ENCODE data around the gene RND2.
"Not testable (repeated sequence)": the region's sequence is repeated elsewhere in the genome, so short reads cannot be mapped to it uniquely, and the experiment has no call there.

The RND2 gene

GRCh38 chr17:43024407-43025289 lies at the start of gene RND2:
Gene RND2 (plus strand): TSS chr17:43025231. CDS start chr17:43025348, 117 bp downstream.
- Histone ChIP-seq H3K36me3 (ENCODE audit: insufficient read depth, low read length) (0 out of 2 replicates have a peak, but pooled peaks cover 4% of the 10 kb centered on the region), H3K4me1 (ENCODE audit: insufficient read depth, low read length) (peaks cover 34% of the 10 kb centered on the region), H3K9ac (ENCODE audit: low read depth, low read length) (peak within 1 kb of the TSS; percentile 83; the same call in 1 of the 2 replicates), H3K9me3 (ENCODE audit: control insufficient read depth, insufficient read depth, low read length) (no peaks in the 10 kb centered on the region)

GRCh38 chr17:42975265-42975664 lies 49.8 kb upstream of the RND2 start:
- Histone ChIP-seq H3K9me3 (ENCODE audit: control insufficient read depth, insufficient read depth, low read length) (no peaks in the 10 kb centered on the region), H3K9ac (ENCODE audit: low read depth, low read length) (no peak overlapping the region), H3K4me1 (ENCODE audit: insufficient read depth, low read length) (peaks cover 7% of the 10 kb centered on the region), H3K36me3 (ENCODE audit: insufficient read depth, low read length) (no peaks in the 10 kb centered on the region; the same call in 1 of the 2 replicates)

- not testable (repeated sequence) for H3K9me3 ChIP-seq (ENCODE audit: control insufficient read depth, insufficient read depth, low read length); H3K36me3 ChIP-seq (ENCODE audit: insufficient read depth, low read length); H3K9ac ChIP-seq (ENCODE audit: low read depth, low read length); H3K4me1 ChIP-seq (ENCODE audit: insufficient read depth, low read length)
Measured at GRCh38 chr17:42975701-42976100, 49.3 kb upstream of the RND2 start.

- H3K4me1 ChIP-seq (ENCODE audit: insufficient read depth, low read length): peaks cover 7% of the 10 kb centered on the region
- H3K36me3 ChIP-seq (ENCODE audit: insufficient read depth, low read length): peaks cover 3% of the 10 kb centered on the region; the same call in 1 of the 2 replicates
- H3K9ac ChIP-seq (ENCODE audit: low read depth, low read length): peak within 1 kb of the TSS; percentile 87
- no peaks in the 10 kb centered on the region for H3K9me3 ChIP-seq (ENCODE audit: control insufficient read depth, insufficient read depth, low read length)
Measured at GRCh38 chr17:42979511-42980273, 45.3 kb upstream of the RND2 start, which contains the start of gene PTGES3L. Gene PTGES3L (minus strand): TSS chr17:42980080. CDS start chr17:42980053, 27 bp downstream.

- Histone ChIP-seq H3K9me3 (ENCODE audit: control insufficient read depth, insufficient read depth, low read length) (no peaks in the 10 kb centered on the region), H3K36me3 (ENCODE audit: insufficient read depth, low read length) (peaks cover 3% of the 10 kb centered on the region), H3K9ac (ENCODE audit: low read depth, low read length) (peak within 1 kb of the TSS; percentile 87), H3K4me1 (ENCODE audit: insufficient read depth, low read length) (peaks cover 7% of the 10 kb centered on the region)
Measured at GRCh38 chr17:42980274-42980765, 44.7 kb upstream of the RND2 start, which contains the start of gene RUNDC1. Gene RUNDC1 (plus strand): TSS chr17:42980565. CDS start chr17:42980577, 12 bp downstream.

GRCh38 chr17:42980766-42981397 lies 44.1 kb upstream of the RND2 start:
- peaks cover 7% of the 10 kb centered on the region for H3K4me1 ChIP-seq (ENCODE audit: insufficient read depth, low read length)
- H3K36me3 ChIP-seq (ENCODE audit: insufficient read depth, low read length): peaks cover 3% of the 10 kb centered on the region
- H3K9ac ChIP-seq (ENCODE audit: low read depth, low read length): peak overlapping the region; percentile 87
- no peaks in the 10 kb centered on the region for H3K9me3 ChIP-seq (ENCODE audit: control insufficient read depth, insufficient read depth, low read length)

- Histone ChIP-seq H3K4me1 (ENCODE audit: insufficient read depth, low read length) (peaks cover 7% of the 10 kb centered on the region), H3K9ac (ENCODE audit: low read depth, low read length) (no peak overlapping the region)
Measured at GRCh38 chr17:42982266-42982665, 42.8 kb upstream of the RND2 start.

GRCh38 chr17:42985225-42985624 lies 39.8 kb upstream of the RND2 start:
- H3K4me1 ChIP-seq (ENCODE audit: insufficient read depth, low read length): no peaks in the 10 kb centered on the region
- H3K9ac ChIP-seq (ENCODE audit: low read depth, low read length): no peak overlapping the region
- H3K36me3 ChIP-seq (ENCODE audit: insufficient read depth, low read length): peaks cover 25% of the 10 kb centered on the region
- no peaks in the 10 kb centered on the region for H3K9me3 ChIP-seq (ENCODE audit: control insufficient read depth, insufficient read depth, low read length)

More at GRCh38 chr17:42982266-42982665, 42.8 kb upstream of the RND2 start:
- Histone ChIP-seq H3K36me3 (ENCODE audit: insufficient read depth, low read length) (peaks cover 5% of the 10 kb centered on the region), H3K9me3 (ENCODE audit: control insufficient read depth, insufficient read depth, low read length) (no peaks in the 10 kb centered on the region)

- H3K9me3 ChIP-seq (ENCODE audit: control insufficient read depth, insufficient read depth, low read length): no peaks in the 10 kb centered on the region
- no peak overlapping the region for H3K9ac ChIP-seq (ENCODE audit: low read depth, low read length)
- H3K36me3 ChIP-seq (ENCODE audit: insufficient read depth, low read length): peaks cover 35% of the 10 kb centered on the region
- no peaks in the 10 kb centered on the region for H3K4me1 ChIP-seq (ENCODE audit: insufficient read depth, low read length)
Measured at GRCh38 chr17:42989141-42989540, 35.9 kb upstream of the RND2 start.

- no peaks in the 10 kb centered on the region for H3K9me3 ChIP-seq (ENCODE audit: control insufficient read depth, insufficient read depth, low read length)
- H3K36me3 ChIP-seq (ENCODE audit: insufficient read depth, low read length): peaks cover 35% of the 10 kb centered on the region
- H3K9ac ChIP-seq (ENCODE audit: low read depth, low read length): no peak overlapping the region
- no peaks in the 10 kb centered on the region for H3K4me1 ChIP-seq (ENCODE audit: insufficient read depth, low read length)
Measured at GRCh38 chr17:42989726-42990652, 35.0 kb upstream of the RND2 start.

GRCh38 chr17:42991471-42991870 lies 33.6 kb upstream of the RND2 start:
- Histone ChIP-seq H3K9ac (ENCODE audit: low read depth, low read length) (no peak overlapping the region), H3K4me1 (ENCODE audit: insufficient read depth, low read length) (no peaks in the 10 kb centered on the region), H3K36me3 (ENCODE audit: insufficient read depth, low read length) (peaks cover 32% of the 10 kb centered on the region), H3K9me3 (ENCODE audit: control insufficient read depth, insufficient read depth, low read length) (no peaks in the 10 kb centered on the region)

- Histone ChIP-seq H3K4me1 (ENCODE audit: insufficient read depth, low read length) (0 out of 2 replicates have a peak, but pooled peaks cover 5% of the 10 kb centered on the region), H3K36me3 (ENCODE audit: insufficient read depth, low read length) (peaks cover 30% of the 10 kb centered on the region), H3K9me3 (ENCODE audit: control insufficient read depth, insufficient read depth, low read length) (no peaks in the 10 kb centered on the region), H3K9ac (ENCODE audit: low read depth, low read length) (no peak overlapping the region)
Measured at GRCh38 chr17:42992872-42993271, 32.2 kb upstream of the RND2 start.

GRCh38 chr17:42993913-42994312 lies 31.1 kb upstream of the RND2 start:
- not testable (repeated sequence) for H3K9me3 ChIP-seq (ENCODE audit: control insufficient read depth, insufficient read depth, low read length); H3K9ac ChIP-seq (ENCODE audit: low read depth, low read length); H3K4me1 ChIP-seq (ENCODE audit: insufficient read depth, low read length)
- H3K36me3 ChIP-seq (ENCODE audit: insufficient read depth, low read length): peaks cover 22% of the 10 kb centered on the region
